ENCODE measurements around the gene ADK.

ADK gene

GRCh38 chr10:74610299-74610698 lies 459.3 kb downstream of the ADK start:
- Histone ChIP-seq H3K79me2 (ENCODE audit: insufficient read depth, low read length) (no peaks in the 10 kb centered on the region), H3K4me1 (ENCODE audit: insufficient read depth, low read length, poor library complexity, severe bottlenecking) (no peaks in the 10 kb centered on the region)

GRCh38 chr10:74612195-74612594 lies 461.2 kb downstream of the ADK start:
- Histone ChIP-seq H3K9me2 (replicated peaks; ENCODE audit: low read depth, low read length) (no peaks in the 10 kb centered on the region), H2AFZ (ENCODE audit: low read length) (no peak overlapping the region), H3K36me3 (ENCODE audit: insufficient read depth, low read length) (no peaks in the 10 kb centered on the region), H3K4me2 (ENCODE audit: low read depth, low read length, poor library complexity, severe bottlenecking) (no peak overlapping the region), H3K79me2 (ENCODE audit: insufficient read depth, low read length) (no peaks in the 10 kb centered on the region), H3F3A (ENCODE audit: low read depth) (no peaks in the 10 kb centered on the region), H3K27me3 (ENCODE audit: insufficient read depth, low read length, poor library complexity, severe bottlenecking) (no peaks in the 10 kb centered on the region), H3K9ac (ENCODE audit: low read depth, low read length, poor library complexity, severe bottlenecking) (no peak overlapping the region), H3K4me3 (ENCODE audit: low read length, poor library complexity, severe bottlenecking) (no peak overlapping the region), H3K4me1 (ENCODE audit: insufficient read depth, low read length, poor library complexity, severe bottlenecking) (no peaks in the 10 kb centered on the region), H4K20me1 (ENCODE audit: insufficient read depth, low read length, poor library complexity, severe bottlenecking) (no peaks in the 10 kb centered on the region), H3K9me3 (ENCODE audit: insufficient read depth, low read depth, low read length) (no peaks in the 10 kb centered on the region)
- no peak for TF ChIP-seq CTCF (conservative IDR thresholded peaks at IDR 0.05; ENCODE audit: low read length)

More at GRCh38 chr10:74610299-74610698, 459.3 kb downstream of the ADK start:
- Histone ChIP-seq H3K4me2 (ENCODE audit: low read depth, low read length, poor library complexity, severe bottlenecking) (no peak overlapping the region), H3K27me3 (ENCODE audit: insufficient read depth, low read length, poor library complexity, severe bottlenecking) (no peaks in the 10 kb centered on the region), H3K36me3 (ENCODE audit: insufficient read depth, low read length) (no peaks in the 10 kb centered on the region), H3K9me3 (ENCODE audit: insufficient read depth, low read depth, low read length) (no peaks in the 10 kb centered on the region), H3K4me3 (ENCODE audit: low read length, poor library complexity, severe bottlenecking) (no peak overlapping the region), H4K20me1 (ENCODE audit: insufficient read depth, low read length, poor library complexity, severe bottlenecking) (no peaks in the 10 kb centered on the region), H3F3A (ENCODE audit: low read depth) (no peaks in the 10 kb centered on the region), H3K9me2 (replicated peaks; ENCODE audit: low read depth, low read length) (no peaks in the 10 kb centered on the region), H2AFZ (ENCODE audit: low read length) (no peak overlapping the region), H3K9ac (ENCODE audit: low read depth, low read length, poor library complexity, severe bottlenecking) (no peak overlapping the region)
- TF ChIP-seq EZH2phosphoT487 (IDR thresholded peaks at IDR 0.05; ENCODE audit: borderline replicate concordance), result no peak
- TF ChIP-seq CTCF (conservative IDR thresholded peaks at IDR 0.05; ENCODE audit: low read length), result no peak

- Histone ChIP-seq H3K79me2 (ENCODE audit: insufficient read depth, low read length) (no peaks in the 10 kb centered on the region), H3K36me3 (ENCODE audit: insufficient read depth, low read length) (0 out of 2 replicates have a peak, but pooled peaks cover 6% of the 10 kb centered on the region), H3K4me2 (ENCODE audit: low read depth, low read length, poor library complexity, severe bottlenecking) (no peak overlapping the region), H3K27me3 (ENCODE audit: insufficient read depth, low read length, poor library complexity, severe bottlenecking) (no peaks in the 10 kb centered on the region), H3K9me2 (replicated peaks; ENCODE audit: low read depth, low read length) (no peaks in the 10 kb centered on the region), H3K4me3 (ENCODE audit: low read length, poor library complexity, severe bottlenecking) (no peak overlapping the region), H3K9me3 (ENCODE audit: insufficient read depth, low read depth, low read length) (peaks cover 13% of the 10 kb centered on the region), H3K9ac (ENCODE audit: low read depth, low read length, poor library complexity, severe bottlenecking) (no peak overlapping the region), H4K20me1 (ENCODE audit: insufficient read depth, low read length, poor library complexity, severe bottlenecking) (no peaks in the 10 kb centered on the region), H3K4me1 (ENCODE audit: insufficient read depth, low read length, poor library complexity, severe bottlenecking) (no peaks in the 10 kb centered on the region), H2AFZ (ENCODE audit: low read length) (no peak overlapping the region), H3F3A (ENCODE audit: low read depth) (no peaks in the 10 kb centered on the region)
- no peak for TF ChIP-seq EZH2phosphoT487 (IDR thresholded peaks at IDR 0.05; ENCODE audit: borderline replicate concordance)
- no peak for TF ChIP-seq CTCF (conservative IDR thresholded peaks at IDR 0.05; ENCODE audit: low read length)
Observed at GRCh38 chr10:74620626-74621025, 469.6 kb downstream of the ADK start.

Data from Loucy (cell line).